Liver (tissue), 3 donors: ENCODE measurements around the gene CCBE1.

Source experiments
- HNF4A ChIP-seq, 2 donors: conservative IDR thresholded peaks; 2 replicates each; pipeline ENCODE4 v1.6.1; 2016; ENCODE audit warnings: antibody characterized with exemption in 2 of 2, mild to moderate bottlenecking in 2 of 2
- HNF4G ChIP-seq: IDR thresholded peaks from 2 replicates; pipeline ENCODE4 v1.6.1; 2016; ENCODE audit warnings: antibody characterized with exemption
- JUND ChIP-seq, 2 donors: IDR thresholded peaks; 2 replicates each; pipeline ENCODE4 v1.6.1; 2016; ENCODE audit warnings: antibody characterized with exemption in 2 of 2
- RAD21 ChIP-seq, 2 donors: IDR thresholded peaks; 2 replicates each; pipeline ENCODE4 v1.6.1; 2016; ENCODE audit warnings: antibody characterized with exemption in 2 of 2, mild to moderate bottlenecking in 2 of 2
- TAF1 ChIP-seq: conservative IDR thresholded peaks from 2 replicates; pipeline ENCODE4 v1.6.1; 2016; ENCODE audit warnings: antibody characterized with exemption, mild to moderate bottlenecking
- YY1 ChIP-seq: IDR thresholded peaks from 2 replicates; pipeline ENCODE4 v1.6.1; 2016; ENCODE audit warnings: antibody characterized with exemption, mild to moderate bottlenecking
- TF ChIP-seq, protein P1 (sequence below): IDR thresholded peaks from 2 replicates; pipeline ENCODE4 v1.6.1; 2016; ENCODE audit warnings: antibody characterized with exemption
- TF ChIP-seq, protein P2 (sequence below): IDR thresholded peaks from 2 replicates; pipeline ENCODE4 v1.6.1; 2016; ENCODE audit warnings: antibody characterized with exemption, mild to moderate bottlenecking
- TF ChIP-seq, protein P3 (sequence below): fragments of 150-350 bp; IDR thresholded peaks from 2 replicates; pipeline ENCODE4 v1.5.1; 2017; ENCODE audit warnings: improper control_type of control experiment, low read depth, low read length; ENCODE audit not compliant: missing input control
- TF ChIP-seq, protein P4 (sequence below): IDR thresholded peaks from 2 replicates; pipeline ENCODE4 v1.6.1; 2016; ENCODE audit warnings: antibody characterized with exemption
- TF ChIP-seq, protein P5 (sequence below): IDR thresholded peaks from 2 replicates; pipeline ENCODE4 v1.6.1; 2016; ENCODE audit warnings: antibody characterized with exemption
- donor health status: healthy.
- donor health status: healthy.

DNA sequence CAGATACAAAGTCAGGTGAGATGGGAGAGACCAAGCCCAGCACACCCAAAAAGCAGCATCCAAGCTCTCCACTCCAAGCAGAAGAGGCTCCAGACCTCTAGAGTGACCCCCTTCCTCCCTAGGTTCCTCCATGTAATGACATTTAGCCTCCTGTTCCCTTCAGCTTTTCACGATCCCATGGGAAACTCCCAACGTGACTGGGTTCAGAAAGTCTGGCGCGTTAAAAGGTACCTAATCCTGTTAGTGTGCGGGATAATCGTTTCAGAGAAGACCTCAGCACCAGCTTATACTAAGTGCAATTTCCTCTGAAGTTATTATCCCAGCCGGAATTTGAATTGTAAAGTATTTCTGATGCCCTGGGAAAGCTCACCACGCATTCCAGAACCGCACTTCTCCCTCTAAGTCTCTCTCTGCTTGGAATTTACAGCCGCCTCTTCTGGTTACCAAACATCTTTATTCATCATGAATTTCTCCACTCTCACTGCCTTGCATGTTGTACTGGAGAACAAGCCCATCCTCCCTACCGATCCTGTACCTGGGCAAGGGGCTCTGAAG is 46.9 kb downstream of the CCBE1 start:
- TF ChIP-seq JUND (IDR thresholded peaks at IDR 0.05) (no peak), TAF1 (no peak), RAD21 (IDR thresholded peaks at IDR 0.05) (no peak), HNF4G (no peak), YY1 (no peak), HNF4A (conservative IDR thresholded peaks at IDR 0.05) (no peak)
- TF ChIP-seq, protein P1, sequence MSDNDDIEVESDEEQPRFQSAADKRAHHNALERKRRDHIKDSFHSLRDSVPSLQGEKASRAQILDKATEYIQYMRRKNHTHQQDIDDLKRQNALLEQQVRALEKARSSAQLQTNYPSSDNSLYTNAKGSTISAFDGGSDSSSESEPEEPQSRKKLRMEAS = no peak
- TF ChIP-seq, protein P2, sequence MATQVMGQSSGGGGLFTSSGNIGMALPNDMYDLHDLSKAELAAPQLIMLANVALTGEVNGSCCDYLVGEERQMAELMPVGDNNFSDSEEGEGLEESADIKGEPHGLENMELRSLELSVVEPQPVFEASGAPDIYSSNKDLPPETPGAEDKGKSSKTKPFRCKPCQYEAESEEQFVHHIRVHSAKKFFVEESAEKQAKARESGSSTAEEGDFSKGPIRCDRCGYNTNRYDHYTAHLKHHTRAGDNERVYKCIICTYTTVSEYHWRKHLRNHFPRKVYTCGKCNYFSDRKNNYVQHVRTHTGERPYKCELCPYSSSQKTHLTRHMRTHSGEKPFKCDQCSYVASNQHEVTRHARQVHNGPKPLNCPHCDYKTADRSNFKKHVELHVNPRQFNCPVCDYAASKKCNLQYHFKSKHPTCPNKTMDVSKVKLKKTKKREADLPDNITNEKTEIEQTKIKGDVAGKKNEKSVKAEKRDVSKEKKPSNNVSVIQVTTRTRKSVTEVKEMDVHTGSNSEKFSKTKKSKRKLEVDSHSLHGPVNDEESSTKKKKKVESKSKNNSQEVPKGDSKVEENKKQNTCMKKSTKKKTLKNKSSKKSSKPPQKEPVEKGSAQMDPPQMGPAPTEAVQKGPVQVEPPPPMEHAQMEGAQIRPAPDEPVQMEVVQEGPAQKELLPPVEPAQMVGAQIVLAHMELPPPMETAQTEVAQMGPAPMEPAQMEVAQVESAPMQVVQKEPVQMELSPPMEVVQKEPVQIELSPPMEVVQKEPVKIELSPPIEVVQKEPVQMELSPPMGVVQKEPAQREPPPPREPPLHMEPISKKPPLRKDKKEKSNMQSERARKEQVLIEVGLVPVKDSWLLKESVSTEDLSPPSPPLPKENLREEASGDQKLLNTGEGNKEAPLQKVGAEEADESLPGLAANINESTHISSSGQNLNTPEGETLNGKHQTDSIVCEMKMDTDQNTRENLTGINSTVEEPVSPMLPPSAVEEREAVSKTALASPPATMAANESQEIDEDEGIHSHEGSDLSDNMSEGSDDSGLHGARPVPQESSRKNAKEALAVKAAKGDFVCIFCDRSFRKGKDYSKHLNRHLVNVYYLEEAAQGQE = no peak
- TF ChIP-seq, protein P3, sequence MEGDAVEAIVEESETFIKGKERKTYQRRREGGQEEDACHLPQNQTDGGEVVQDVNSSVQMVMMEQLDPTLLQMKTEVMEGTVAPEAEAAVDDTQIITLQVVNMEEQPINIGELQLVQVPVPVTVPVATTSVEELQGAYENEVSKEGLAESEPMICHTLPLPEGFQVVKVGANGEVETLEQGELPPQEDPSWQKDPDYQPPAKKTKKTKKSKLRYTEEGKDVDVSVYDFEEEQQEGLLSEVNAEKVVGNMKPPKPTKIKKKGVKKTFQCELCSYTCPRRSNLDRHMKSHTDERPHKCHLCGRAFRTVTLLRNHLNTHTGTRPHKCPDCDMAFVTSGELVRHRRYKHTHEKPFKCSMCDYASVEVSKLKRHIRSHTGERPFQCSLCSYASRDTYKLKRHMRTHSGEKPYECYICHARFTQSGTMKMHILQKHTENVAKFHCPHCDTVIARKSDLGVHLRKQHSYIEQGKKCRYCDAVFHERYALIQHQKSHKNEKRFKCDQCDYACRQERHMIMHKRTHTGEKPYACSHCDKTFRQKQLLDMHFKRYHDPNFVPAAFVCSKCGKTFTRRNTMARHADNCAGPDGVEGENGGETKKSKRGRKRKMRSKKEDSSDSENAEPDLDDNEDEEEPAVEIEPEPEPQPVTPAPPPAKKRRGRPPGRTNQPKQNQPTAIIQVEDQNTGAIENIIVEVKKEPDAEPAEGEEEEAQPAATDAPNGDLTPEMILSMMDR = no peak
- TF ChIP-seq, protein P4, sequence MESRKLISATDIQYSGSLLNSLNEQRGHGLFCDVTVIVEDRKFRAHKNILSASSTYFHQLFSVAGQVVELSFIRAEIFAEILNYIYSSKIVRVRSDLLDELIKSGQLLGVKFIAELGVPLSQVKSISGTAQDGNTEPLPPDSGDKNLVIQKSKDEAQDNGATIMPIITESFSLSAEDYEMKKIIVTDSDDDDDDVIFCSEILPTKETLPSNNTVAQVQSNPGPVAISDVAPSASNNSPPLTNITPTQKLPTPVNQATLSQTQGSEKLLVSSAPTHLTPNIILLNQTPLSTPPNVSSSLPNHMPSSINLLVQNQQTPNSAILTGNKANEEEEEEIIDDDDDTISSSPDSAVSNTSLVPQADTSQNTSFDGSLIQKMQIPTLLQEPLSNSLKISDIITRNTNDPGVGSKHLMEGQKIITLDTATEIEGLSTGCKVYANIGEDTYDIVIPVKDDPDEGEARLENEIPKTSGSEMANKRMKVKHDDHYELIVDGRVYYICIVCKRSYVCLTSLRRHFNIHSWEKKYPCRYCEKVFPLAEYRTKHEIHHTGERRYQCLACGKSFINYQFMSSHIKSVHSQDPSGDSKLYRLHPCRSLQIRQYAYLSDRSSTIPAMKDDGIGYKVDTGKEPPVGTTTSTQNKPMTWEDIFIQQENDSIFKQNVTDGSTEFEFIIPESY = no peak
- TF ChIP-seq, protein P5, sequence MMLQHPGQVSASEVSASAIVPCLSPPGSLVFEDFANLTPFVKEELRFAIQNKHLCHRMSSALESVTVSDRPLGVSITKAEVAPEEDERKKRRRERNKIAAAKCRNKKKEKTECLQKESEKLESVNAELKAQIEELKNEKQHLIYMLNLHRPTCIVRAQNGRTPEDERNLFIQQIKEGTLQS = no peak
